GM21717 (cell line): Measurements from ENCODE around the gene USP2.

Source experiments
- ATAC-seq: cut with Tn5 transposase; IDR thresholded peaks from one replicate; pipeline ENCODE4 v1.9.1; 2021; ENCODE audit warnings: mild to moderate bottlenecking, moderate library complexity; ENCODE audit not compliant: unreplicated experiment

USP2 gene, protein sequence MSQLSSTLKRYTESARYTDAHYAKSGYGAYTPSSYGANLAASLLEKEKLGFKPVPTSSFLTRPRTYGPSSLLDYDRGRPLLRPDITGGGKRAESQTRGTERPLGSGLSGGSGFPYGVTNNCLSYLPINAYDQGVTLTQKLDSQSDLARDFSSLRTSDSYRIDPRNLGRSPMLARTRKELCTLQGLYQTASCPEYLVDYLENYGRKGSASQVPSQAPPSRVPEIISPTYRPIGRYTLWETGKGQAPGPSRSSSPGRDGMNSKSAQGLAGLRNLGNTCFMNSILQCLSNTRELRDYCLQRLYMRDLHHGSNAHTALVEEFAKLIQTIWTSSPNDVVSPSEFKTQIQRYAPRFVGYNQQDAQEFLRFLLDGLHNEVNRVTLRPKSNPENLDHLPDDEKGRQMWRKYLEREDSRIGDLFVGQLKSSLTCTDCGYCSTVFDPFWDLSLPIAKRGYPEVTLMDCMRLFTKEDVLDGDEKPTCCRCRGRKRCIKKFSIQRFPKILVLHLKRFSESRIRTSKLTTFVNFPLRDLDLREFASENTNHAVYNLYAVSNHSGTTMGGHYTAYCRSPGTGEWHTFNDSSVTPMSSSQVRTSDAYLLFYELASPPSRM

DNA sequence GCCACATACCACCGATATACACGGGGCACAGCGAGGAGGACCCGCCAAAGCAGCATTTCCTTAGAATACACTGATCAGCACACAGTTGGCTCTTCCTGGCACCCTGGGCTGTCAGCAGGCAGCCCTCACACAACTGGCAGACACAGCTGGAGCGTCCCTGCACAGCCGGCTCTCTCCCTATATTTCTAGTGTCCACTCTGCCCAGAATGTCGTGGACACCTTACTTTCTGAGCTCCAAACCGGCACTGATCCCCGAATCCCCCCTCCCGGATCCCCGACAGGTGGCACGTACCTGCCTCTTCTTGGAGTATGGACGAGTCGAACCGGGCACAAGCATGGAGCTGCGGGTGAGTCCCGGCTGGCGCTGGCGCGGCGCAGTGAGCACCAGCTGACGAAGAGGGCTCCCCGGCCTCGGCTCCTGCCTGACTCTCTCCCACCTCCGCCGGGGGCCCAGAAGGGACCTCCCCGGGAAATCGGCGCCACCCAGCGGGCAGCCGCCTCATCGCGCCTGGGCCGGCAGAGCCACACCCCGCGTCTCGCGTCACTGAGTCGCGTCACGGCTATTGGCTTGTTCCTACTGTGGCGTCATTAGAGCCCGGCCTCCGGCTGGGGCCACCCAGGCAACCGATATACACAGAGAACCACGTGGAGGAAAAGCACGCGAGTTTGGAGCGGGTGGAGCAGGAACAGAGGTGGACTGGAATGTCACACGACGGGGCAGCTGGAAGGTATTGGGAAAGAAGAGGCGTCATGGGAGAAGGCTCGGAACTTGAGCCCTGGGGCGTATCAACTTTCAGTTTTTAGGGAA, at the start of gene USP2:
TSS of gene USP2 (minus strand) at position 510 of the 808 bp plus-strand sequence. CDS start 8,210 bp downstream, outside the sequence.
- ATAC-seq, result peak; percentile 97

DNA sequence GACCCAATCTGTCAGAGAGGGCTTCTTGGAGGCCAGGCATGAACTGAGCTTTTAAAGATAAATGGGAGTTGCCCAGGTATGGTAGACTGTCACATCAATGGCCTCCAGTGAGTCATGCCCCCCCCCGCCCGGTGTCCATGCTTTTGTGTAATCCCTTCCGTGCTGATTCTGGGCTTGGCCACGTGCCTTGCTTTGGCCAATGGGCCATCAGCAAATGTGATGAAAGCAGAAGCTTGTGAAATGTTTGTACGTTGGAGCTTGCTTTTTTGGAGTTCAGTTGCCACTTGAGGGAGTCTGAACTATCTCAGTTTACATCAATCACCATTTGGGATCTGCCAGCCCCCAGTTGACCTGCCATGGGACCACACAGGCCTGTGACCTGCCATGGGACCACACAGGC, 45.8 kb upstream of the USP2 start:
- no peak for ATAC-seq

DNA sequence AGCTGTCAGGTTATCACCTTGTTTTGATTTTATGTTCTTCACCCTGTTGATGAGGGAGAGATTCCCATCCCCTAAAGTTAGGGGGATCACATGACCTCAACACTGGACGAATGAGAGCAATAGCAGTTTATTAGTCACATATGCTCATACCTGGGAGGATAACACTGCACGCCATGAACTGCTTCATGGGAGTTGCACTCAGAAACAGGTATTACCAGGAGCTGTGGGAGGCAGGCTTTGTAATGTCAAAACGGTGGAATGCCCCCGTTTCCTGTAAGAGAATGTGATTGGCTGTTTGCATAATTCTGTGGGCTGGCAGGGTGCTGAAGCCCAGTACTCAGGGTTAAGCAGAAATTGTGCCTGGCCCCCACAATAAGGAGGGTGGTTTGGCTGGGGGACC, 44.7 kb upstream of the USP2 start:
- ATAC-seq, result no peak

DNA sequence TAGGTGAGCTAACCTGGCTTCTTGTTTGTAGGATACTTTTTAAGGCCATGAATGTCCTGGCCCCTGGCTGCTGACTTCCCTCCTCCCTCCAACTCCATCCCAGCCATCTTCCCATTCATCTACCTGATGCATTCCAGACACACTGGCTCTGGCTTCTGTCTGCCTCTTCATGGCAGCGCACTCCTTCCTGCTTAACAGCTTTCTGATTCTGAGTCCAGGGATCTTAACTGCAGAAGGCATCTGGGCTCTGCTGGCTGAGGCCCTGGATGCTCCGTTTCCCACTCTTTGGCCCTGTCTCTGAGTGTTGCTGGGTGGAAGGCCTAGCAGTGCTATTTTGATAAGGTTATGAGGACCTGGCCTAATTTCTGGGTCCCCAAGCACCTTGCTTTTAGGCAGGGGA, 43.3 kb upstream of the USP2 start:
- ATAC-seq, result no peak

DNA sequence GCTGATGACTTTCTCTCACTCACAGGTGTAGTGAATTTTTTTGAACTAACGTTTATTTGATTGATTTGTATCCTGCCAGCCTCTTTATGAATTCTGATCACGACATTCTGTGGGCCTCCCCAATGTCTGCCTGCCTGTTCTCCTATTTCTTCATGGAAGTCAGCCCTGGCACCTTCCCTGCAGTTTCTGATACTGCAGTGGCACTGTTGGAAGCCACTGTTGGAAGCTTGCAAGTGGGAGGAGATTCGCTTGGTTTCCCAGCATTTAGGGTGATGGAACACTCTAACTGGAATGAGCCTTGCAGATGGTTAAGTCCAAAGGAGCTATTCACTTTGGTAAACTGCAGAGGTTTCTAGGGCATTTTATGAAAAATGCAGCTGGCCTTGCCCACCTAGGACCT, 42.8 kb upstream of the USP2 start:
- ATAC-seq, result no peak

DNA sequence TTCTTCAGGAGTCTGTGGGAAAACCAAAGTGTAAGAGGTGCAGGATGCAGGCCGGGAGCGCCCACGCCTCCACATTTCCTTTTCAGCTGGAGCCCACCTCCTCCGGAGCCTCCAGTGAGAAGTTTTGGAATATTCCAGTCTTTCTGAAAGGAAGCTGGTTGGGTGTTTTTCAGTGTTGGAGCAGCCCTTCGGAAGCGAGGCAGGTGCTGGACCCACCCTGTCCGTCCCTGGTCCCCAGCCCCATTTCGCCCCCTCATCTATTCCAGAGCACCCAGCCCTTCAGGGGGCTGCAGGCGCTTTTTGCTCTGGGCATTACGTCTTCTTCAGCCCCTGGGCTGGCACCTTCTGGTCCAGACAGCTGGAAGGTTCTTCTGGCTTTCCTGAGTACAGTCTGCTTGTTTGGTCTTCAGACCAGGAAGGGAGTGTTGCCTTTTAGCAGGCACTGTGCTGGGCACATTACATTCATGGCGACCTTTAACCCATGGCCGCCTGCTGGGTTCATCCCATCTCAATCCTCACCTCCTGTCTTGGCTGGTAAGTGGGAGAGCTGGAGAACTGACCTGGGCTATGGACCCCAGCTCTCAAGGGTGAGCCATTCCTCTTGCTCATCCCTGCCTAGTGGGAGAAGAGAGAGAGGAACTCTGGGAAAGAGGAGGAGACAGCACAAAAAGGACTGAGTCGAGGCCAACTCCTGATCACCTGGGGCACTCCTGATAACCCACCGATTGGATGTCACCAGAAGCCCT, 42.2 kb upstream of the USP2 start:
- no peak for ATAC-seq

DNA sequence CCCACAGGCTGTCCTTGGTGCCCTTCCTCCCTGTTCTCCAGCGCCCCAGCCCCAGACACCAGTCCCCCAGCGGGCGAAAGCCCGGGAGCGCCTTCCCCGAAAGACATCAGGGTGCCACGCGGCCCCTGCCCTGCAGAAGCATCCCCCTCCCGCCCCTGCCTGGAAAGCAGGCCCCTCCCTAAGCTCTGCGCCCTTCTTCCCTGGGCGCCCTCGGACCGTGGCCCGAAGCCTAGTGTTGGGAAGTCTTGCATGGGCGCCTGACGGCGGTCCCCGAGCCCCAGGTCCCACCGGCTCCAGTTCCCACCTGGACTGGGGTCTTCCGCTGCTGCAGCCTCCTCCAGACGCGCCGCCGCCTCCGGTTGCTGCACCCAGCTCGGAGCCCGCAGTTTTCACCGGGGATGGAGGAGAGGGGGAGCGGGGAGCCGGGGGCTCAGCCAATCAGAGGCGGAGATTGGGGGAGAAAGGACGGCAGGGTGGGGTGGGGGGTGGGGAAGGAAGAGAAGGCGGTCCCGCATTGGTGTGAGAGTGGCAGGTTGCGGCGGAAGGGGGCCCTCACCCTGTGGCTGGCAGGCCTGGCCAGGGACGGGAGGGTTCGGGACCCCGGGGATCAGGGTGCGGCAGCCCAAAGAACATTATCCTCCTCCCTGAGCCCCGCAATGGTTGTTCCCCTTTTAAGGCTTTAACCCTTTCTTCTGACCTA, 41.5 kb upstream of the USP2 start, which contains the start of gene THY1:
TSS of gene THY1 (minus strand) at position 364 of the 700 bp plus-strand sequence. CDS start 2,267 bp downstream, outside the sequence.
- no peak for ATAC-seq

DNA sequence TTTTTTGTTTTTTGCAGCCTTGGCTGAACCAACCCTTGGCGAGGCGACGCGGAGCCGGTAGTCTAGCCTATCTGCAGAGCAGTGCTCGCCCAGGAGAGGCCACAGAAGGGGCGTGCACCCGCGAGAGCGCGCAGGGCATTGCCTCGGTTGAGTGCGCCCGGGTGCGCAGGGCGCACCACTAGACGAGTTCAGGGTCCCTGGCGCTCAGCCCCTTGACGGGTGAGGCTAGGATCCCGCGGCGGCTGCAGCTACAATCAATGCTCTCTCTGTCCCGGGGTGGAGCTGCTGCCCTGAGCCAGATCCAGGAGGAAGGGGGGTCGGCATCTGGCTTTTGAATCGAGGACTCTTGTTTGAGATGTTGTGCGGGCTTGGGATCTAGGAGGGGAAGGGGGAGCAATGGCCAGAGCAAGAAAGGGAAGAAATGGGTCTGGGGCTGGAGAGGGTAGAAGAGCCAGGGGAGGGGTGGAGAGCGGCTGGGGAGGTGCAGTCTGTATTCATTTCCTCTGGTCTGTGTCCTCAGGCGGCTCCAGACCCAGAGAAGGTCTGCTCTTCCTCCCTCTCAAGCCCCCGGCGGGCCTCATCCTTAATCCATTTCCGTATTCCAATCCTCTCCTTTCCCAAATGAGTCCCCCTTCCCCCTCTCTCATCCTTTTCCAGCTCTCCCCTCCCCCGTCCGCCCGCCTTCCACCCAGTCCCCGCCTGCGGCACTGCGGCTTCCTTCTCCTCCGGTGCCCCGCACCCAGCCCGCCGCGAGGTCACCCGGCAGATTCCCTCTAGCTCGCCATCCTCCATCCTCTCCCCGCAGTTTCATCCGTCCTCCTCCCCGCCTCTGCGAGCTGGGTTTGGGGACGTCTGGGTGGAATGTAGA, 40.7 kb upstream of the USP2 start:
- no peak for ATAC-seq

DNA sequence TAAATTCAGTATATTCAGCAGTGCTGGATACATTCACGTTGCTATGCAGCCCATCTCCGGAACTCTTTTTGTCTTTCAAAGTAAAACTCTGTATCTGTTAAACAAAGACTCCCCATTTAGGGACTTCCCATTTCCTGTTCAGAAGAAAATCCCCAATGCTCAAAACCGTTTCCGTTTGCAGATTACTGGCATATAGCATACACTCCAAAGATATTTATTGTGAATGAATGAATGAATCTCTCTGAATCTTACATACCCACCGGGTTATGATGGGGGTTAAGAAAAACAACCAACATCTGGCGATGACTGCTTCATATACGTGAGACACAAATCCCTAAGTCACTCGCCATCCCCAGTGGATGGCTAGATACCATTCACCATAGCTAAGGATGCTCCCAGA, 39.9 kb upstream of the USP2 start:
- no peak for ATAC-seq

DNA sequence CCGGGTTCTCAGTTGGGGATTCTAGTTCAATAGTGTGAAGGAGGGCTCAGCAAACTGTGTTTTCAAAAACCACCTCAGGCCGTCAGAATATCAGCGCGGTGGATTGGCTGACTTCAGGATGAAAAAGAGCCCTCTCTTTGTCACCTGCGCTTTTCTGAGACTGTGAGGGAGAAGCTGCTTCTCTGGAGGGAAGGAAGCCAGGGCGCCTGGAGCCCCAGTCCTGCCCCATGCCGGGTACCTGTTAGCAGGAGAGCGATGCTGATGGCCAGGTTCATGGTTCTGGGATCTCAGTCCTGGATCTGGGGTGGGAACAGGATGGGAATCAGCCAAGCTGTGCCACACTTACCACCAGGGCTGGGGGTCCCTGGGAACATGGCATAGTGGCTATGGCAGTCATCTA, 39.1 kb upstream of the USP2 start:
- ATAC-seq, result no peak

DNA sequence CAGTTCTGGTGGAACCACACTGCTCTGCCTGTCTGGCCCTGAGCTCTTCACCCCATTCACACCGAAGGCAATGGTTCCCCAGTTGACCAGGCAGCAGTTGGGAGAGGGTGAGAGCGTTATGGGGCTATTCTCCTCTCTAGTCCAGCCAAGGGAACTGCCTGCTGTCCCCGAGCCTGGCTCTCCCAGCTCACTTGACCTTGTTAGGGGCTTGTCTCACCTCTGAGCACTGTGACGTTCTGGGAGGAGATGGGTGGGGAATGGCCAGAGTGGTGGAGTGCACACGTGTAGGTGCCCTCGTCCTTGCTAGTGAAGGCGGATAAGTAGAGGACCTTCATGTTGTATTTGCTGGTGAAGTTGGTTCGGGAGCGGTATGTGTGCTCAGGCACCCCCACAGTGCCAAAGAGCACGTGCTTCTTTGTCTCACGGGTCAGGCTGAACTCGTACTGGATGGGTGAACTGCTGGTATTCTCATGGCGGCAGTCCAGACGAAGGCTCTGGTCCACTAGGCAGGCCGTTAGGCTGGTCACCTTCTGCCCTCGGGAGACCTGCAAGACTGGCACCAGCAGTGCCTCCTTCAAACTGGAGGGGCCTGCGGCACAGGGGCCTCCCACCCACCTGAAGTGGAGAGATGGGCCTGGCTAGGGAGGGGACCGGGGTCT, 38.5 kb upstream of the USP2 start:
- ATAC-seq, result no peak

DNA sequence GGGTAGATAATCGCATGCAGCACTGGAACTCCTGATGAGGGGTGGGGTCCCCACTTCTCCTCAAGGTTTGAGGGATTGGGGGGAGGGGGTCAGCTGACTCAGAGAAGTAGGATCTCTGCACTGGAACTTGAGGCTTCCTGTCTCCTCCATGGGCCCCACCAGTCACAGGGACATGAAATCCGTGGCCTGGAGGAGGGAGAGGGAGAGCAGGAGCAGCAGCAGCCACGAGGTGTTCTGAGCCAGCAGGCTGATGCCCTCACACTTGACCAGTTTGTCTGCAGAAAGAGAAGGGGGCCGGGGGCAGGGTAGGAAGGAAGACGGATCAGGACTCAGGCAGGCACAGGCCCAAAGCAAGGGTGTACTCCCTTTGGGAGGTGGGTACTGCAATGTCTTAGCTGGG, 37.8 kb upstream of the USP2 start:
- ATAC-seq, result no peak

DNA sequence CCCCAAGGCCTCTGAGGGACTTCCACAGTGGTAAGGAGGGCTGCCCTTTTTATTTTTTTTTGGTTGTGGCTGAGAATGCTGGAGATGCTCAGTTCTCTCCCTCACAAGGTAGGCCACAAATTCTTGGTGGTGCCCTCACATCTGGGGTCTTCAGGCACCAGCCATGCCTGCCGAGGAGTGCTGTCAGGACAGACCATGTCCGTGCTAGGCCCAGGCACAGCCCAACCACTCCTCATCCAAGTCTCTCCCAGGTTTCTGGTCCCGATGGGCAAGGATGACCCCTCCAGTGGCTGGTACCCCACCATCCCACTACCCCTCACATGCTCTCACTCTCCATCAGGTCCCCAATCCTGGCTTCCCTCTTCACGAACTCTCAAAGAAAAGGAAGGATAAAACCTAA, 37.3 kb upstream of the USP2 start:
- no peak for ATAC-seq

DNA sequence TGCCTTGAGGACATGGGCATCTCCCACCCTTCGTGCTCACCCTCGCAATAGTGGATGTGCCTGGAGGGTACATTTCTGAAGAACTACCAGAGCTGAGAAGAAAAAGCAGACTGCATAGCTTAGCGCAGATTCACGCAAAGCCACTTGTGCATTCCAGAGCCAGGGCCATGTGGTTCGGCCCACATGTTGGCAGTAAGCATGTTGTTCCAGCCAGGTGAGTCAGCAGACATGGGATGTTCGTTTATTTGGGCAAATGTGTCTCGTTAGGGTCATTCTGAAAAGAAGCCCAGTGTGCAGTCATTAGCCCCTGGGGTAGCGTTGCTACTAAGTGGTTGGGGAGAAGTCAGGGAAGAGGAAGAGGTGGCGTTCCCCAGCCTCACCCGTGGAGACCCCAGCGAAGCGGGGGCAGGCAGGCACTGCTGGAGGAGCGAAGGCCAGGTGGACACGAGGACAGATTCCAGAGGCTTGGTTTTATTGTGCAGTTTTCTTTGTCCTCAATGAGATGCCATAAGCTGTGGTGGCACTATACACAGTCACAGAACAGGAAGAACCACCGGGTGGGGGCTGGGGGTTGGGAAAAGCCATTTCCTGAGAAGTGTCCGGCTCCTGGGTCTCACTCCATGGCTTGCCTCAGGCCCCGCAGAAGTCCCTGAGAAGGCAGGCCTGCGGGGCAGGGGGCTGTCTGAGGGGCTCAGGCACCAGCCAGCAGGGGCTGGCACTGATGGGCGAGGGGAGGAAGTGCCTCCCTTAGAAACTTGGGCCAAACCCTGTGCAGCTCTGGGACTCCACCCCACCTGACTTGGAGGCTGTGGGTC, 36.4 kb upstream of the USP2 start:
- ATAC-seq, result no peak

DNA sequence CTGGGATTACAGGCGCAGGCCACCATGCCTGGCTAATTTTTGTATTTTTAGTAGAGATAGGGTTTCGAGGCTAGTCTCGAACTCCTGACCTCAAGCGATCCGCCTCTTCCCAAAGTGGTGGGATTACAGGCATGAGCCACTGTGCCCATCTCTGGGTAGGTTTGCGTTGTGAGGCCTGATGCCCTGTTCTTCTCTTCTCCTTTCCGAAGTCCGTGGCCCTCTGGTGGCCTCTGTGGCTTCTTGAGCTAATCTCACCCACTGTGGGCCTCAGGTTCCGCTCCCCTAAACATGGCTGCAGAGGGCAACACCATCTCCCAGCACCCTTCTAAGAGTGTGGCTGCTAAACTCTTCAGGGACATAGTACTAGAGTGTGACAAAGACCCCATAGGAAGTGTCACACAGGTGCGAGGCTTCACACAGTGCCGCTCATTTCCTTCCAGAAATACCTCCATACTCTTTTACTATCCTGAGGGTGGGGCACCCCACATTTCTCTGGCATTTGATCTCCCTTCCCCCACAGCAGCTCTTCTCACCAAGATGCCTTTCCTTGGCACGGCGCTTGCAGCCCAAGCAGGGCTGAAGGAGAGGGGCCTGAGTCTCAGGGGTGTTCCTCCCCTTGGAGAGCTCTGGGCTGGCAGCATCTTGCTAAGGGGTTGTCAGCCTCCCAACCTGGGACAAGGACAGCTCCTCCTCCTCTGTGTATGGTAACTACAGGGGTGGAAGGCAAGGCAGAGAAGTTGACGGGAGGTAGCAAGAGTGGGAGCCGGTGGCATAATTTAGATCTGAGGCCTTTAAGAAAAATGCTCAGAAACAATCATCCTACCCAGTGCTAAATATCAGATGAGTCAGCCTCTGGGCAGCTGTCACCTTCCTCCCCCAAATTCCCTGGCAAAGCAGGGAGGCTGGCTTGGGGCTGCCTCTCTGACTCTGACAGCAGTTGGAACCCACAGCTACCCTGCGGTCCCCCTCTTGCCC, 35.4 kb upstream of the USP2 start:
- ATAC-seq, result no peak

DNA sequence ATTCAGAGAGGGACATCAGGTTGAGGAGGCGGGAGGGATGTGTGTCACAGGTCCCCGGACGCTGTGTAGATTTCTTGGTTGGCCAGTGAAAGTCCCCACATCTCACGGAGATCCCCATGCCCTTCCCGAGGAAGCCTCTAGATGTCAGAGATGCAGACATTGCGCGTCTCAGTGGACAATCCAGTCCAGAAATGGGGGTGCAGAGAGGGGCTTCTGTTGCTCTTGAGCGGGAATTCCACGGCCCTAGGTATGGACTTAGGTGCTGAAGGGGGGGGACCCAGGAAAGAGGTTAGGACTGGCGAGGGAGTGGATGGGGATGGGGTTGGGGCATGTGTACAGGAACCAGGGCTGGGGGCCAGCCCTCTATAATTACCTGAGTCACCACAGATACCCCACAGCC, 34.5 kb upstream of the USP2 start:
- ATAC-seq, result no peak

DNA sequence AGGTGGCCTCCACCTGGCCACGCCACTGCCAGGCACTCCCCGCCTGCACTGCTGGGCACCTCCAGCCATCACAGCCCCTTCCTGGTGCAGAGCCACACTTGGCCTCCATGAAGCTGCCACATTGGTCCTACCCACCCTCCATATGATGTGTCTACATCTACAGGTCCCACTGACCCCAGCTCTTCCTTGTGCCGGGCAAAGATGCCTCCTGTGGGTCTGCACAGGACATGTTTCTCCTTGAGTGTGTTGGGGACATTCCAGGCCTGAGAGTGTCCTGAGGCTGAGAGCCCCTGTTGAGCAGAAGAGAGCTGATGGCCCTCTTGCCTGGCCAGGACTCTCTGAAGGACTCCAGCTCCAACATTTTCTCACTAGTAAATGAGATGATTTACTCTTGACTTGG, 34.0 kb upstream of the USP2 start:
- ATAC-seq, result no peak
